PFSK-1 (cell line): ENCODE data around the gene CDCA7L.

Experiments used
- POLR2AphosphoS5 ChIP-seq: IDR thresholded peaks from 2 replicates; pipeline ENCODE4 v1.6.1; 2012; ENCODE audit warnings: low read depth, mild to moderate bottlenecking, control low read depth, low read length, moderate library complexity
- SIN3A ChIP-seq: IDR thresholded peaks from 2 replicates; pipeline ENCODE4 v1.6.1; 2012; ENCODE audit warnings: mild to moderate bottlenecking, low read length, moderate library complexity, borderline replicate concordance; ENCODE audit not compliant: insufficient read depth

DNA sequence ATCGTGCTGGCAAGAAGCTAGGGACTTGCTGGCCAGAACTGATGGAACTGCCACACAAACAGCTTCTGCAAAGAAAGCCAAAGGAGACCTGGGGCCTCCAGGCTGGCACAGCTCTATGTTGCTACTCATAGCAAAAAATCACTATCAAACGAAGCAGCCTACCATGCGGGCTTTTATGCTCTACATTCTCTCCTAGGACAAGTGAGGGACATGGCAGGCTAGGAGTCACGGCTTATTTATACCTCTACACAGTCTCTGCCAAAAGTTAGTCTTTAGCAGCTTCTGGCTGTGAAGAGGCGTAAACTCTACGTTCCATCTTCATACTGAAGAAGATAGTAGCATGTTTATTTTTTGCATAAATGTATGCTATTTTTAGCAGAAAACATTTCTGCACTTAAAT, 35.4 kb downstream of the CDCA7L start:
- TF ChIP-seq POLR2AphosphoS5 (no peak), SIN3A (no peak)
